ENCODE results near the gene COL23A1.
"Not testable (repeated sequence)": the region's sequence is repeated elsewhere in the genome, so short reads cannot be mapped to it uniquely, and the experiment has no call there.

Gene COL23A1

GRCh38 chr5:178386336-178386931 is 203.8 kb downstream of the COL23A1 start:
- DNase-seq: no peak

- DNase-seq: no peak
Measured at GRCh38 chr5:178385496-178385890, 204.7 kb downstream of the COL23A1 start.

- DNase-seq: no peak
Measured at GRCh38 chr5:178384816-178385495, 205.2 kb downstream of the COL23A1 start.

DNA sequence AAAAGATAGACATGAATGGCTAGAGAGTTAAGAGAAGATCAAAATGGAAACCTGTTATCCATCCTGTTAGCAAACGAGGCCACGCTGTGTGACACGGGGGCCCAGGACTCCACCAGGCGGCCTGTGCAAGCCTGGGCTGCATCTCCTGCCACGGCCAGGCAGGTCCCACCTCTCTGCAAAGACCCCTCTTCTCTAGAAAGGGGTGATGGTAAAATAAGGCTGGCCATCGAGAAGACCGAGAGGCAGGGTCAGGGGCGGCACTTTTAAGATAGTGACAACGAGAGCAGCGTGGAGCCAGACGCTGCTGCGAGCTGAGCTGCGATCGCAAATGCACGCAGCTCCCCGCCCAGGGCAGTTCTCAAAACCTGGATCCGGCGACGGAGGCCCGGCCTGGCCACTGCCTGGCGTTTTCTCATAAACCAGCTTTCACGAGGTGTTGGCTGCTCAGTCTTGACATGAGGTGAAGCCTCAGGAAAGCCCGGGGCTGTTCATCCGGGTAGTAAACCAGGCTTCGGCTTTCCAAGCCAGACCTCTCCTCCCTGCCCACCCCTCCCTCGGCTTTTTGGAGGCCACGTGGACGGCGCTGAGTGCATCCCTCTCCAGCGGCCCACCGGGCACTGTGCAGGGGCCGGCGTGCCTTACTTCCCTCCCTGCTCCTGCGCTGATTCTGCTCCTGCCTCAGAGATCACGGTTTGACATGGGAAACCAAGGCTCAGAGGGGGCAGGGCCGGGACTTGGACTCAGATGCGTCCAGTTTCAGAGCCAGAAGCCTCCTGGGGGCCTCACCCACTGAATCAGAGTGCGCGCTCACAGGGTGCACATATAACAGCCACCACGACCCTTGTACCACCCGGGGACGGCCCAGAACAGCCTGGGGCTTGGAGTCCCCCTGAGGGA is 206.0 kb downstream of the COL23A1 start:
- no peak for DNase-seq

DNA sequence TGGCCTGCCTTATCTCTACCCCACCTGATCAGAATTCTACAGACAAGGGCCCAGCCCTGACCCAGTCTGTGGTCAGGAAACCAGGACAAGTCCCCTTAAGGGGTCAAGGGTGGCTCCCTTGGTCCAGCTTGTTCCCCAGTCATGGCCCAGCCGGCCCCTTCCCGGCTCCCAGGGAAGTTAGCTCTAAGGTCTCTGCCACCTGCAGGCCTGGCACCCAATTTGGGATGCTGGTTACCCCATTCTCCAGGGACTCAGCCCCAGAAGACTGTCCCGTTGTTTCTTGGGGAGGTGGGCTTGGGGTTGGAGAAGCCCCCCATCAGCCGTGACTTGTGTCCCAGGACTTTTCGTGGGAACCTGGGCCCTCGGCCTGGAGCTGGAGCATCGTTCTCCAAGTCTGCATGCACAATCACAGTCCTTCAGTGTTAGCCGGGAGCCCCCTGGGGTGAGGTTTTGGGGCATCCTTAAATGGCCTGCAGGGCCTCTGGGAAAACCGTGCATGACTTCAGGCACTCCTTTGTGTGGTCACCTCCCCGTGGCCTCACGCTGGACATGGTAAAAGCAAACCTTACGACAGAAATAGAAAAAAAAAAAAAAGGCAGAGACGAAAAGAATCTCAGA is 206.8 kb downstream of the COL23A1 start:
- no peak for DNase-seq

DNA sequence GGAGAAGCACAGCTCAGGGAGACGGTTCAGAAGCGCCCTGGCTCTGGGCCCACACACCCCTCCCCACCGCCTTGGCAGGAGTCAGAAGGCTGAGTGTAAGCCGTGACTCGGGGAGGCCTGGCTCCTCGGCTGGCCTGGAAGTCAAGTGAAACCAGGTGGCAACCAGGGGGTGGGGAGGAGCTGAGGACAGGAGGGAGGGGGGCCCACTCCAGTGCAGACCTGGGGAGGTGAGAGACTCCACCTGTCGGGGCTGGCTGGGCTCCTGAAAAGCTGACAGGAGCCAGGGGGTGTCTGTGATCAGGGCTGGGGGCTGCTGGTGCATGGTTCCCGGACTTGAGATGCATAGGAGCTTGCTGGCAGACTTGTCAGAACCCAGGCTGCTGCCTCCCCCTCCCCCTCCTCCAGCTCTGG is 207.4 kb downstream of the COL23A1 start:
- DNase-seq: no peak

DNA sequence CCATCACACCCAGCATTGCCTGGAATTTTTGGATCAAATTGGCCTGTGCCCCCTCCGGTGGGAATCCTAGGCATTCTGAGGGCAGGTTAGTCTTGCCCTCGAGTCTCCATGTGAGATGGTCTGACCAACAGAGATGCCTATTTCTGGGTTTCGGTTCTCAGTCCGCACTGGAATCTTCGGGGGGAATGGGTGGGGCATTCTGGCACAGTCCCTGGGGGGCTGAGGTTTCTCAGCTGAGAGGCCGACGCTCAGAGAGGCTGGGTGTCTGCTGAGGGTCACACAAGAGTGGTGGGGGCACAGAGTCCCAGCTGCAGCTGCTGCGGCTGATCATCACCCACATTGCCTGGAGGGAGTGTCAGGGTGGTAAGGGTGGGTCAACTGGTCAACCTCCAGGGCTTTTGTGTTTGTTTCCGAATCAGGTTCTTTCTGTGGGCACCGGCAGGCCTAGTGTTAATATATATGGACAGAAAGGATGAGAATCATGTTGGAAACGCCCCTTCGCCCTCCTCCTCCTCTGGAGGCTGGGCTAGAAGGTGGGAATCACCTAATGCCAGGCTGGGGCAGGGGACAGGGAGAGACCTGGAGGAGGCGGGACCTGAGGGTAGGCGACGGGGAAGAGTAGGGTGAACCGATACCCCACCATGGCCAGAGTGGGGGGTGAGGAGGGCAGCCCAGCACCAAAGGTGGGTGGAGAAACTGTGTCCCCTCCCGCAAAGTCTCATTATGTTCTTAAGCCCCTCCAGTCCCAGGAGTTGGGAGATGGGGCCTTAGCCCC is 208.1 kb downstream of the COL23A1 start:
- no peak for DNase-seq

DNA sequence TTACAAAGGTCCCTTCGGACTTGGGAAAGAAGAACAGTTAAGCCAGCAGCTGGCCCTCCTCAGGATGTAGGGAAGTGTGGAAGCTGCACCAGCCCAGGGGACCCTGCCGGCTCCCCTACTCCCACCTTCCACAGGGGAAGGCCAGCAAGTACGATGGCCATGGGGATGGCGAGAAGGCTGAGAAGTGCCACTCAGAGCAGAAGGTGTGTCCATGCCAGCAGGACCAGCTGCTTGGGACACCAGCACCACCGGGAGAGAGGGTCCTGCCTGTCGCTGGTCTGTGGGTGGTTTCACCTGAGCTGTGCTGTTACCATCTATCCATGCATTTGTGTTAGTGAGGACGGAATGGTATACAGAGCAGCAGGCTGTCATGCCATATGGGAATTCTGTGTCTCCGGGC is 209.0 kb downstream of the COL23A1 start:
- no peak for DNase-seq

DNA sequence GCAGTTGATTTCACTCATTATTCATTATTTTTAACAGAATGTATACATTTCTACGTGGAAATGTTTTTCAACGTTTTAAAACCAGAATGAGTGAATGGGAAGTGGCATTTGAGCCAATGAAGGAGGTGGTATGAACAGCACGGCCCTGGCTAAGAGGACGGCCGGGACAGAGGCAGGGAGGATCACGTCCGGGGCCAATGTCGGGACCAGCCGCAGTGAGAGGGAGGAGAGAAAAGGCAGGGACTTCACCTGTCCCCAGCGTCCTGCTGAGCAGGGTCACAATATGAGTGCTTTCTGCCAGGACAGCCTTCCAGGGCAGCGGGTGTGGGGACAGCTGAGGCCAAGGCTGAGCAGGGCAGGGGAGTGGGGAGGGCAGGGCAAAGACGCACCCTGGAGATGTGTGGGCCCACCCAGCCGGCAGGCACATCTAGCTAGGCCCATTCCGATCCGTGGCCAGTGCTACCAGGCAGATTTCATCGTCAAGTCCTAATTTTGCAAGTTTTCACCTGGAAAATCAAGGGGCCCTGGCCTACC is 209.6 kb downstream of the COL23A1 start:
- no peak for DNase-seq

DNA sequence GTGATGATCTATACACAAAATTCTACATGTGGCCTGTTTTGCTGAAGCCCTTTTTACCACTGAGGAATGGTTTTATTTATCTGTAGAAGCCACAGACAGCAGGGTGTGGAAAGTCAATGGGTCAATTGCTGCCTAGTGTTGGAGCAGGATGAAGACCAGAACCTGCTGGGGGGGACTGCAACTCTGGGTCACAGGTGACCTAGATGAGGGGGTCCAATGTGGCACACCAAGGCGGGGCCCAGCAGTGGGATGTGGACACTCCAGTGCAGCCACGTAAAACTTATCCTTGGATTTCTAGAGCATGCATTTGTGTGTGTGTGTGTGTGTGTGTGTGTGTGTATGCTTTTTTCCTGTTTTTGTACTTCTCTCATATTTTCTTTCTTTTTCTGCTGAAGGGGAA is 210.1 kb downstream of the COL23A1 start:
- no peak for DNase-seq

- no peak for DNase-seq
Measured at GRCh38 chr5:178378527-178379484, 211.4 kb downstream of the COL23A1 start.

DNA sequence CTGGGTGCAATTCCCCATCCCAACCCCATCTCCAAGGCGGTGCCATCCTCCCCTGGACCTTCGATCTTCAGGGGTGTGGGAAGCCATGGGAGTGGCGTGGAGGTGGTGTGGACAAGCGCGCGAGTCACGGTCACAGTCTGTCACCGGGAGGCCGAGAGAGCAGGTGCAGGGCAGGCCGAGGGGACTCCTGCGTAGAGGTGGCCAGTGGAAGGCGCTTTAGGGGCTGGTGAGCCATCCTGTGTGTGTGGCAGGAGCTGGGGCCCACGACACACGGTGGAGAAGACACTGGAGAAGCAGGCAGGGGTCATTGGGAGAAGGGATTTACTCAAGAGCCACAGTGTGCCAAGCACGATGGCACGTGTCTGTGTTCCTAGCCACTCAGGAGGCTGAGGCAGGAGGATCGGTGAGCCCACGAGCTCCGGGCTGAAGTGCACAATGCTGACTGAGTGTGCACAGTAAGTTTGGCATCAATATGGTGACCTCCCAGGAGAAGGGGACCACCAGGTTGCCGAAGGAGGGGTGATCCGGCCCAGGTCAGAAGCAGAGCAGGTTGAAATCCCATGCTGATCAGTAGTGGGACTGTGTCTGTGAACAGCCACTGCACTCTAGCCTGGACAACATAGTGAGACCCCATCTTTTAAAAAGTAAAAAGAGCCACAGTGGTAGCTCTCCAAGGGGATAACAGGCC is 212.5 kb downstream of the COL23A1 start:
- no peak for DNase-seq

DNA sequence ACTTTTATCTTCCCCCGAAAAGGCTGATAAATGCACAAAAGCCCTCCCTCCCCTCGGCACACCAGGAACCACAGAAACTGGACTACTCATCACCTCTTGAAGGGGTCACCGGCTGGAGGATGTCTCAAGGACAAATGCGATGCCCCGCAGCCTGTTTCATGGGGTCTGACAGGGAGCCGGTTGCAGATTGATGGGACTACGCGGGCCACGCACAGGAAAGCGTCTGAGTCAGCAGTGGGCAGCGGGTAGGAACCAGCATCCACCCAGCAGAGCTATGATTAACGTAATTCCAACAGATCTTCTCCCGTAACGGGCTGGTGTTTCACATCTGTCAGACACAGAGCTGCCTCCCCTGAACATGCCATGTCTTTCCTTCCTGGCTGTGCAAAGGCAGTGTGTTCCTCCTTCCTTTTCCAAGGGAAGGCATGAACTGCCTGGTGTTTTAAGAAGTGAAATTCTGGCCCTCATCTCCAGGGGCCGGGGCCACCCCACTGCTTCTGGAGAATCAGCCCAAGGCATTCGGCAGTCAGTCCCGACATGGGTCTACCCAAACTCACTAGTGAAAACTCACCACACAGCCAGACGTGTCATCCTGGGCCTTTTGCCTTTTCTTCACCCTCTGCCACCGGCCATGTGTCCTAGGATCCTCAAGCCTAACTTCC is 213.1 kb downstream of the COL23A1 start:
- no peak for DNase-seq

GRCh38 chr5:178375348-178375747 is 214.8 kb downstream of the COL23A1 start:
- no peak for DNase-seq

DNA sequence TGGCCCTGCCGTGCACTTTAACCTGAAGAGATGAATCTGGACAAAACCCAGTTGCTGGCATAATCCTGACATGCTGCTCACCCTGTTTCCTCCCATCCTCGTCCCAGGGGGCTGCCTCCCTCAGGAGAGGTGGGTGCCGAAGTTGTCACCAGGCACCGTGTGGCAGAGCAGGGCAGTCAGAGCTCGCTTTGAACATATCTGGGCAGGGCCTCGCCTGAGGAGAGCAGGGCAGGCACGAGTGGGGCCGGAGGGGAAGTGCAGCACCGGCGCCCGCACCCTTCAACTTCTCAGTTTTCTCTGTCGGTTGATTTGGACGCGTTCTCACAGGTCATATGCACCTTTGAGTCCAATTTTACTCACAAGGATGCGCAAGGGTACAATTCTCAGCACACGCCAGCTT is 216.5 kb downstream of the COL23A1 start:
- DNase-seq: no peak

- no peak for DNase-seq
Measured at GRCh38 chr5:178372142-178372571, 218.0 kb downstream of the COL23A1 start.

DNA sequence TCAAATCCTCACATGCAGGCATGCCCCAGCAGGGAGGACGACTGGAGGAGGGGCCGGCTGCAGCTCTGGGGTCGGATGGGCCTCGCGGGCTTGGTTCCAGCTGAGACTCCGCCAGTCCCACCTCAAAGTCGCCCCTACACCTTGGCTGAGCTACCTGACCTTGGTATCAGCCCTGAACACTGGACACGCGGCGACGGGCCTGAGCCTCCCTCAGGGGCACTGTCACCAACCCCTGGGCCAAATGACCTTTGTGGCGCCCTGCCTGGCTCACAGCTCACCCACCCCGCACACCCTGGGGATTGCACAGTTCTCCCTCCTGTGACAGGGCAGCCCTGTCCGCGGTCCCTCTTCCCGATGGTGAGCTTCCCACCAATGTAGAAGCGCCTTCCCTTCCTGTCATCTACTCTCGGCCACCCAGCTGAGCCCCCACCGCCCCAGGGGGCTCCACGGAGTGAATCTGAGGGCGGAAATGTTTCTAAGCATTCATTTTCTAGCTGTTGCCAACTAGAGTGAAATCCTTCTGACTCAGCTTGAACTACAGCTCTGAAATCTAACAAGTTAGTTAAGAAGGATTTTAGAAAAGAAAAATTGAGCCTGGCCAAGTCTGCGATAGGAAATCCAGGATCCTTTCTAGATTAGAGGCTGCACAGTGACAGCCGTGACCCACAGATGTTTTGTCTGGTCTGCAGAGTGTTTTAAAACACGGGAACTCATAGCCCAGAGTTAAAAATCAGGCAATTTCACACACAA is 218.7 kb downstream of the COL23A1 start:
- DNase-seq: no peak

GRCh38 chr5:178370102-178370501 is 220.1 kb downstream of the COL23A1 start:
- DNase-seq: no peak

GRCh38 chr5:178369469-178369868 is 220.7 kb downstream of the COL23A1 start:
- DNase-seq: not testable (repeated sequence)

Data from 8988T (cell line).